GM19468 (cell line): ENCODE measurements around the gene NRIP2.

Experiments
- ATAC-seq: cut with Tn5 transposase; IDR thresholded peaks from one replicate; pipeline ENCODE4 v1.9.1; 2021; ENCODE audit warnings: mild to moderate bottlenecking, moderate library complexity, moderate number of reproducible peaks; ENCODE audit not compliant: unreplicated experiment; ENCODE audit errors: extremely low read depth

The NRIP2 gene

DNA sequence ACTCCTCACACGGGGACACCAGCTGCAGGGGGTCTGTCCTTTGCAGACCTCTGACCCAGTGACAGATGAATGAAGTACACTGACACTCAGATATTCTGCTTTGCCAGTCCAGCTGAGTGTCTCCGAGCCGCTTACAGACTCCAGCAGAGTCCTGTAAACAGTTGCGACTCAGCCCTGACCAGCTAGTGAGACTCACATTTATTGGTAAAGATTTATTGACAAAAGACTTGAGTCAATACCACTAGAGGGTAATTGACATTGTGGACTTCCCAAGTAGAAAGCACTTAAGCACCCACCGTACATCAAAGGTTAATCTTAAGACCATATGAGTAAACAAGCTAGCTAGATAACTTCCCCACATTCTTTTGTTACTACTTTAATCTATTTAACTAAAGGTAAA, 49.8 kb downstream of the NRIP2 start:
- ATAC-seq: no peak

DNA sequence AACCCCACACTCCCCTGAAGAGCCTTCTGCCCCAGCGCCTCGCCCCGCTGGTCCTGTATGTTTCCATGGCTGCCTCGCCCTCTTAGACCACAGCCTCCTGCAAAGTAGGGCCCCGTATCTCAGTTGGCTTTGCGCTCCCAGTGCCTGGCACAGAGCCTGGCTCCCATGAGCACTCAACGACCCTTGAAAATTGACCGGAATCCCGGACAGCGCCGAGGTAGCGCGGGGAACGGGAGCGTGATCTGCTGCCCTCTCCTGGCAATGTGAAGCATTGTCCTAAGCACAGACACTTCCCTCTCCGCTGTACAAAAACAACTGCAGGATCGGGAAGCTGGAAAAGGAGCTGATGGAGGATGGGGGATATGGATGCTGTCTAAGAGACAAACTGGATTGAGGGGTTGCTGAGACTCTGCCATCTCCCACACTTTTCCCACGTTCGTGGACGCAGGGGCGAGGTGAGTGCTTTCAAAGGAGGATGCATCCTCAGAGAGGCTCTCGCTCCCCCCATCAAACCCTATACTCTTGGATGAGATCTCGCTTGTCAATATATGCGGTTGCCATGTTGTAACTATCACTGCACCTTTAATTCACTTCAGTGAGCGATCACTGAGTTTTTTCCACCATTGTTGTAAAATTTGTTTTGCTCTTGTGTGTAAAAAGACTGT, 50.8 kb downstream of the NRIP2 start:
- ATAC-seq: no peak

DNA sequence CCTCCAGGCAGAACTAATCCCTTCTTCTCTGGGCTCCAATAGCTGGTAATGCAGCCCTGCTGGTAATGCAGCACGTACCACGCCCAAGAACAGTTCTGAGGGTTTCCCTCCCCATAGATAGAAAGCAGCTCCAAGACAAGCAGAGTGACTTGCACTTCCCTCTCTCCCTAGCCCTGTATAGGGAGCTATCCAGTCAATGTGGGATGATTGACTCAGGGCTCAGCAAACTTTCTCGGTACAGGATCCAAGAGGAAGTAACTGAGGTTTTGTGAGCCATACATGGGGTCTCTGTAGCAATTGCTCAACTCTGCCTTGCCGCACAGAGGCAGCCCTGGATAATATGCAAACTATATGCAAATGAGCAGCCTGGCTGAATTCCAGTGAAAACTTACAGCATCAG, 55.6 kb downstream of the NRIP2 start:
- ATAC-seq: no peak

GRCh38 chr12:2776129-2776806, 58.6 kb downstream of the NRIP2 start:
- ATAC-seq: no peak

DNA sequence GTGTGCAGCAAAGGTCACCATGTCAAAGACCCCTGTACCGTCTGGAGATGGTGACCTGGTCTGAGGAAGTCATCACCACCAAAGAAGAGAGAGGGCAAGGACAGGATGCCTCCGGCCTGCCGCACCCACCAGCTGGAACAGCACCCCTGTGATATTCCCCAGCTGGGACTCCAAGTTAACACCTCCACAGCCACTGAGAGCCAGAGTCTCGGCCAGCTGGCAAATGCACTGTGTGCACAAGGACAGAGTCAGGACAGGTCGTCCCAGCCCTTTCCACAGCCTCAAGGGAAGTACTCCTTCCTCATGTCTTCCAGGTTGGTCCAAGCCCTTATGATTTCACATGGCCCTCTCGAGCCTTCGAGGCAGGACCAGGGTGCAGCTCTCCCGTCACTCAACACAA, 59.4 kb downstream of the NRIP2 start:
- ATAC-seq: no peak
